C4-2B (cell line): ENCODE results near the gene FOXD2.

Source experiments
- CTCF ChIP-seq: fragments of 450-650 bp; conservative IDR thresholded peaks from 2 replicates; pipeline ENCODE4 v1.5.1; 2017; ENCODE audit warnings: mild to moderate bottlenecking
- ZFX ChIP-seq: fragments of 450-650 bp; IDR thresholded peaks from 2 replicates; pipeline ENCODE4 v1.6.1; 2017

DNA sequence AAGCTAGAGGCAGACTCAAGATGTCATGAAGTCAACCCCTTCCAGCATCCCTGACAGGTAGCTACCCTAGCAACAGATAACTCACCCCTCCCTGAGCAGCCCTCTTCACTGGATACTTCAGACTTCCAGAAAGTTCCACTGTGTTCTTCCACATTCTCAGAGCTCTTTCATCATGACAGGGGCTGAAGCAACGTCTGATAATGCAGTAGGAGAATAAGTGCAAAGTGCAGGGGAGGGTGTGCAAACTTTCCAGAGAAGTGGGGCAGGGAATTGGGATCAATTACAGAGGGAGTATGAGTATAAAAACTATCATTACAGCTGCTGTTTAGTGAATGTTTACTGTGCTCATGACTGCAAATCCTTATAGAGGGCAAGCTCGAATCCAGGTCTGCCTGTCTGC lies 48.1 kb upstream of the FOXD2 start:
- no peak for TF ChIP-seq CTCF
- no peak for TF ChIP-seq ZFX
